ENCODE data around the gene WBP1L.
"Not testable (repeated sequence)": the region's sequence is repeated elsewhere in the genome, so short reads cannot be mapped to it uniquely, and the experiment has no call there.

WBP1L gene

GRCh38 chr10:102814453-102814871, 70.7 kb downstream of the WBP1L start:
- no peak for DNase-seq

- DNase-seq: no peak
These were observed 71.3 kb downstream of the WBP1L start for GRCh38 chr10:102814873-102815661.

GRCh38 chr10:102815790-102816549, 72.2 kb downstream of the WBP1L start:
- peak; percentile 28 to 30 for DNase-seq

GRCh38 chr10:102817175-102817574, 73.4 kb downstream of the WBP1L start:
- DNase-seq: no peak

- peak; percentile 74 to 75 for DNase-seq
These were observed 75.3 kb downstream of the WBP1L start for GRCh38 chr10:102819054-102819453.

- DNase-seq: not testable (repeated sequence)
These were observed 76.3 kb downstream of the WBP1L start for GRCh38 chr10:102820008-102820407.

GRCh38 chr10:102822222-102822621, 78.5 kb downstream of the WBP1L start:
- DNase-seq: no peak

- DNase-seq: no peak
These were observed 80.9 kb downstream of the WBP1L start for GRCh38 chr10:102824664-102825063.

- no peak for DNase-seq
These were observed 82.5 kb downstream of the WBP1L start for GRCh38 chr10:102826148-102826796.

GRCh38 chr10:102827597-102827975, 83.8 kb downstream of the WBP1L start:
- no peak for DNase-seq

- DNase-seq: no peak
These were observed 87.7 kb downstream of the WBP1L start for GRCh38 chr10:102831322-102832071.

- no peak for DNase-seq
These were observed 88.5 kb downstream of the WBP1L start for GRCh38 chr10:102832248-102832647.

- no peak for DNase-seq
These were observed 89.2 kb downstream of the WBP1L start for GRCh38 chr10:102832987-102833386.

GRCh38 chr10:102834143-102834542, 90.4 kb downstream of the WBP1L start:
- no peak for DNase-seq

GRCh38 chr10:102835007-102835482, 91.3 kb downstream of the WBP1L start:
- peak; percentile 90 to 96 for DNase-seq

- no peak for DNase-seq
These were observed 93.5 kb downstream of the WBP1L start, which contains the start of gene CYP17A1 for GRCh38 chr10:102837230-102837721. CYP17A1 (minus strand) TSS chr10:102837413; CDS start chr10:102837361, 52 bp downstream.

GRCh38 chr10:102838276-102838927, 94.7 kb downstream of the WBP1L start:
- DNase-seq: peak in 1 of 2 experiments; percentile 28

- DNase-seq: no peak
These were observed 98.1 kb downstream of the WBP1L start for GRCh38 chr10:102841827-102842345.

- not testable (repeated sequence) for DNase-seq
These were observed 99.4 kb downstream of the WBP1L start for GRCh38 chr10:102843139-102843538.

- DNase-seq: not testable (repeated sequence)
These were observed 100.5 kb downstream of the WBP1L start for GRCh38 chr10:102844190-102844776.

- no peak for DNase-seq
These were observed 101.7 kb downstream of the WBP1L start for GRCh38 chr10:102845352-102845902.

Measured in Kasumi-1 (cell line).